DOHH2 (cell line): Measurements from ENCODE around the gene XAF1.

Experiments used
- CTCF ChIP-seq: fragments of 200-600 bp; sonication (generic); IDR thresholded peaks from one replicate; pipeline ENCODE4 v1.5.1; 2014; ENCODE audit warnings: antibody characterized with exemption, mild to moderate bottlenecking, low read depth, low read length; ENCODE audit not compliant: poor library complexity, severe bottlenecking
- EZH2phosphoT487 ChIP-seq: fragments of 200-600 bp; sonication (generic); IDR thresholded peaks from 2 replicates; pipeline ENCODE4 v1.6.1; 2017; ENCODE audit warnings: borderline replicate concordance, mild to moderate bottlenecking, antibody characterized with exemption, low read length, moderate library complexity, mixed read lengths

DNA sequence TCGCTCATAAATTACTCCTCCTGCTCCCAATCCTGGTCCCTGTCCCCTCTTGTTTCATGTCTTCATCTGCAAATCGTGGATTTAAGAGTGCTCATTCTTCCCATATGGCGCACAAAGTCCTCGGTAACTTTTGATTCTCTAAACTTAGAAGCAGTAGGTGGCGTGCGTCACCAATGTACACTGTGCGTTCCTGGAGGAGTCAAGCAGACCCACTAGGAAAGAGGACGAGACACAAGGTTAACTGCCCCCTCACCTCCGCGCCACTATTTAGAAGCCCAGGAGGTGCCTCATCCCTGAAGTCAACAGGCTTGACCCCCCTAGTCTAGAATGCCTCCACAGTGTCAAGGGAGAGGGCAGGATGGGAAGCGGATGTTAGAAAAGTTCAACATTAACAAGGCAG, 45.5 kb upstream of the XAF1 start:
- TF ChIP-seq CTCF (no peak), EZH2phosphoT487 (no peak)
